ENCODE results near the gene SH3PXD2A.

GRCh38 chr10:103784089-103784488 is 71.3 kb downstream of the SH3PXD2A start:
- TF ChIP-seq CTCF (IDR thresholded peaks at IDR 0.05) = no peak
- TF ChIP-seq EZH2phosphoT487 (IDR thresholded peaks at IDR 0.05) = no peak
- TF ChIP-seq EZH2 (IDR thresholded peaks at IDR 0.05) = no peak

All from neural progenitor cell (in vitro differentiated cells).